Loucy (cell line): ENCODE measurements around the gene NUP107.

ENCODE experiments used
- CTCF ChIP-seq: fragments of 200-600 bp; sonication (generic); conservative IDR thresholded peaks from 2 replicates; pipeline ENCODE4 v1.5.1; 2014; ENCODE audit warnings: mild to moderate bottlenecking, antibody characterized with exemption, low read length
- EZH2phosphoT487 ChIP-seq: fragments of 200-600 bp; IDR thresholded peaks from 2 replicates; pipeline ENCODE4 v1.6.1; 2018; ENCODE audit warnings: antibody characterized with exemption, mild to moderate bottlenecking, moderate library complexity, borderline replicate concordance

GRCh38 chr12:68767191-68767590 lies 80.4 kb downstream of the NUP107 start:
- TF ChIP-seq CTCF (no peak), EZH2phosphoT487 (no peak)
